WTC11 (cell line): ENCODE data around the gene CNOT10. TPM values are rescaled to one million over a fixed set of nuclear protein-coding genes. Genes with fewer than 3 reads are reported as not detected.
"Not testable (repeated sequence)": the region's sequence is repeated elsewhere in the genome, so short reads cannot be mapped to it uniquely, and the experiment has no call there.

Source experiments
- ATAC-seq: fragments of 200-7000 bp; cut with Tn5 transposase; 2 replicates; pipeline ENCODE4 v1.10.0; 2021; ENCODE audit warnings: mild to moderate bottlenecking, moderate library complexity
- CTCF ChIA-PET: fragments of 300-600 bp; sonication (Branson Sonifier 250); formaldehyde crosslinking; loops from one replicate; lab custom pipeline; 2021; ENCODE audit warnings: antibody characterized with exemption; lab: Charles Lee
- POLR2A ChIA-PET: fragments of 350-600 bp; sonication (Branson Sonifier 250); formaldehyde crosslinking; loops from one replicate; lab custom pipeline; 2021; ENCODE audit warnings: antibody characterized with exemption; lab: Charles Lee
- DNase-seq: peaks from one replicate; pipeline ENCODE4 v3.0.0; 2021; ENCODE audit warnings: low spot score
- H3K27ac Mint-ChIP-seq: 2 replicates; pipeline ENCODE4 v1.8.0; 2021; ENCODE audit warnings: mixed read lengths
- H3K27me3 Mint-ChIP-seq: 2 replicates; pipeline ENCODE4 v1.8.0; 2021; ENCODE audit warnings: low read depth, mild to moderate bottlenecking, moderate library complexity, mixed read lengths
- H3K36me3 Mint-ChIP-seq: 2 replicates; pipeline ENCODE4 v1.8.0; 2021; ENCODE audit warnings: mixed read lengths
- H3K4me1 Mint-ChIP-seq: 2 replicates; pipeline ENCODE4 v1.8.0; 2022; ENCODE audit warnings: mixed read lengths
- H3K4me3 Mint-ChIP-seq: 2 replicates; pipeline ENCODE4 v1.8.0; 2021; ENCODE audit warnings: mild to moderate bottlenecking, moderate library complexity, mixed read lengths
- H3K9me3 Mint-ChIP-seq: 2 replicates; pipeline ENCODE4 v1.8.0; 2021; ENCODE audit warnings: mixed read lengths
- GABPB1 ChIP-seq: sonication (generic); formaldehyde crosslinking; IDR thresholded peaks from 2 replicates; pipeline ENCODE4 v1.8.1; 2023; ENCODE audit warnings: mild to moderate bottlenecking, missing genetic modification reagents
- IRF1 ChIP-seq: sonication (generic); formaldehyde crosslinking; IDR thresholded peaks from 2 replicates; pipeline ENCODE4 v1.8.0; 2023; ENCODE audit warnings: missing genetic modification reagents
- IRF2 ChIP-seq: sonication (generic); formaldehyde crosslinking; IDR thresholded peaks from 2 replicates; pipeline ENCODE4 v1.8.0; 2022; ENCODE audit warnings: low read depth, missing genetic modification reagents, borderline replicate concordance
- KAT7 ChIP-seq: sonication (generic); formaldehyde crosslinking; IDR thresholded peaks from 2 replicates; pipeline ENCODE4 v1.8.1; 2023; ENCODE audit warnings: missing genetic modification reagents, mild to moderate bottlenecking, borderline replicate concordance
- NFYB ChIP-seq: sonication (generic); formaldehyde crosslinking; conservative IDR thresholded peaks from 2 replicates; pipeline ENCODE4 v1.8.0; 2022; ENCODE audit warnings: low read depth, missing genetic modification reagents
- STAT6 ChIP-seq: sonication (generic); formaldehyde crosslinking; conservative IDR thresholded peaks from 2 replicates; pipeline ENCODE4 v1.8.1; 2023; ENCODE audit warnings: mild to moderate bottlenecking, low read depth, missing genetic modification reagents, moderate library complexity
- TEAD1 ChIP-seq: sonication (generic); formaldehyde crosslinking; IDR thresholded peaks from 2 replicates; pipeline ENCODE4 v1.8.0; 2022; ENCODE audit warnings: mild to moderate bottlenecking, missing genetic modification reagents
- TEAD4 ChIP-seq: sonication (generic); formaldehyde crosslinking; IDR thresholded peaks from 2 replicates; pipeline ENCODE4 v1.8.0; 2022; ENCODE audit warnings: mild to moderate bottlenecking, missing genetic modification reagents
- ZNF263 ChIP-seq: sonication (generic); formaldehyde crosslinking; IDR thresholded peaks from 2 replicates; pipeline ENCODE4 v1.8.1; 2022; ENCODE audit warnings: low read depth, mild to moderate bottlenecking, moderate library complexity, missing genetic modification reagents
- ZNF425 ChIP-seq: fragments of 250-450 bp; sonication (Bioruptor Pico); conservative IDR thresholded peaks from 2 replicates; pipeline ENCODE4 v1.9.0; 2021; ENCODE audit warnings: mild to moderate bottlenecking
- total RNA-seq: library from RNA; stranded (reverse); gene quantifications from 3 replicates; pipeline ENCODE4 v1.2.3, GENCODE V29; 2021
- TF ChIP-seq, protein P1 (sequence below): fragments of 200-600 bp; IDR thresholded peaks from 2 replicates; pipeline ENCODE4 v1.8.0; 2022; ENCODE audit warnings: antibody characterized with exemption
- TF ChIP-seq, protein P2 (sequence below): fragments of 250-450 bp; sonication (Bioruptor Pico); IDR thresholded peaks from 2 replicates; pipeline ENCODE4 v1.9.0; 2021; ENCODE audit warnings: mild to moderate bottlenecking, borderline replicate concordance

The CNOT10 gene
- total RNA-seq, 1 experiment from 2014 or later: 38.7 TPM

- H3K27me3 Mint-ChIP-seq, H3K4me3 Mint-ChIP-seq, H3K27ac Mint-ChIP-seq, CTCF ChIA-PET, DNase-seq, H3K4me1 Mint-ChIP-seq, POLR2A ChIA-PET, H3K36me3 Mint-ChIP-seq: not testable (repeated sequence)
- H3K9me3 Mint-ChIP-seq: peaks cover 18% of the 10 kb centered on the region
- peak; percentile 55; the same call in 1 of the 2 replicates for ATAC-seq
- TF ChIP-seq, protein P1, sequence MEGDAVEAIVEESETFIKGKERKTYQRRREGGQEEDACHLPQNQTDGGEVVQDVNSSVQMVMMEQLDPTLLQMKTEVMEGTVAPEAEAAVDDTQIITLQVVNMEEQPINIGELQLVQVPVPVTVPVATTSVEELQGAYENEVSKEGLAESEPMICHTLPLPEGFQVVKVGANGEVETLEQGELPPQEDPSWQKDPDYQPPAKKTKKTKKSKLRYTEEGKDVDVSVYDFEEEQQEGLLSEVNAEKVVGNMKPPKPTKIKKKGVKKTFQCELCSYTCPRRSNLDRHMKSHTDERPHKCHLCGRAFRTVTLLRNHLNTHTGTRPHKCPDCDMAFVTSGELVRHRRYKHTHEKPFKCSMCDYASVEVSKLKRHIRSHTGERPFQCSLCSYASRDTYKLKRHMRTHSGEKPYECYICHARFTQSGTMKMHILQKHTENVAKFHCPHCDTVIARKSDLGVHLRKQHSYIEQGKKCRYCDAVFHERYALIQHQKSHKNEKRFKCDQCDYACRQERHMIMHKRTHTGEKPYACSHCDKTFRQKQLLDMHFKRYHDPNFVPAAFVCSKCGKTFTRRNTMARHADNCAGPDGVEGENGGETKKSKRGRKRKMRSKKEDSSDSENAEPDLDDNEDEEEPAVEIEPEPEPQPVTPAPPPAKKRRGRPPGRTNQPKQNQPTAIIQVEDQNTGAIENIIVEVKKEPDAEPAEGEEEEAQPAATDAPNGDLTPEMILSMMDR: peak; percentile 41; the same call in 1 of the 2 replicates
Measured at GRCh38 chr3:32664630-32665075, 20.3 kb upstream of the CNOT10 start.

GRCh38 chr3:32667072-32667582 is 17.9 kb upstream of the CNOT10 start:
- Mint-ChIP-seq H3K27me3 (no peaks in the 10 kb centered on the region; the same call in 1 of the 2 replicates), H3K4me1 (no peaks in the 10 kb centered on the region), H3K27ac (no peak overlapping the region), H3K36me3 (peaks cover 13% of the 10 kb centered on the region), H3K9me3 (peaks cover 36% of the 10 kb centered on the region), H3K4me3 (no peak overlapping the region)
- ATAC-seq: no peak
- ChIA-PET POLR2A (no interaction called here), CTCF (interaction anchor here (1.8 kb wide), 1 partner anchor 157 kb away, joined by 5 read pairs; no protein-coding TSS in a partner anchor)
- no peak for TF ChIP-seq STAT6 (CRISPR knock-in tag)
- TF ChIP-seq IRF1 (CRISPR knock-in tag): no peak
- 0 out of 2 replicates have a peak, but pooled peaks have one; percentile 27 for TF ChIP-seq GABPB1 (CRISPR knock-in tag)
- no peak for TF ChIP-seq IRF2 (CRISPR knock-in tag)
- DNase-seq: no peak

GRCh38 chr3:32669226-32669625 is 15.8 kb upstream of the CNOT10 start:
- H3K27ac Mint-ChIP-seq, POLR2A ChIA-PET, CTCF ChIA-PET, H3K4me1 Mint-ChIP-seq, H3K27me3 Mint-ChIP-seq, DNase-seq, H3K4me3 Mint-ChIP-seq, ATAC-seq, H3K36me3 Mint-ChIP-seq: not testable (repeated sequence)
- peaks cover 37% of the 10 kb centered on the region for H3K9me3 Mint-ChIP-seq

GRCh38 chr3:32673730-32674129 is 11.3 kb upstream of the CNOT10 start:
- H3K9me3 Mint-ChIP-seq: peaks cover 37% of the 10 kb centered on the region
- H3K27ac Mint-ChIP-seq, H3K36me3 Mint-ChIP-seq, ATAC-seq, H3K4me1 Mint-ChIP-seq, H3K4me3 Mint-ChIP-seq, H3K27me3 Mint-ChIP-seq, DNase-seq: not testable (repeated sequence)
- ChIA-PET CTCF (interaction anchor here (0.9 kb wide), 1 partner anchor 164 kb away, joined by 3 read pairs; no protein-coding TSS in a partner anchor), POLR2A (interaction anchor here (1.3 kb wide), 1 partner anchor 11 kb away, joined by 3 read pairs; the partner anchor contains the start of gene CNOT10)
- TF ChIP-seq NFYB (CRISPR knock-in tag): peak; percentile 62
- TF ChIP-seq, all 79 proteins: peak for 1; not testable (repeated sequence) for 78

- H3K27me3 Mint-ChIP-seq: no peaks in the 10 kb centered on the region; the same call in 1 of the 2 replicates
- H3K4me1 Mint-ChIP-seq: no peaks in the 10 kb centered on the region
- DNase-seq (no peak), ATAC-seq (no peak)
- POLR2A ChIA-PET: interaction anchor here (0.6 kb wide), 1 partner anchor 186 kb away, joined by 3 read pairs; no protein-coding TSS in a partner anchor
- H3K27ac Mint-ChIP-seq: no peak overlapping the region
- peaks cover 8% of the 10 kb centered on the region for H3K36me3 Mint-ChIP-seq
- no peak overlapping the region for H3K4me3 Mint-ChIP-seq
- H3K9me3 Mint-ChIP-seq: peaks cover 27% of the 10 kb centered on the region
- CTCF ChIA-PET: no interaction called here
- no peak for TF ChIP-seq TEAD4 (CRISPR knock-in tag)
- TF ChIP-seq ZNF263 (CRISPR knock-in tag): no peak
- TF ChIP-seq, protein P2, sequence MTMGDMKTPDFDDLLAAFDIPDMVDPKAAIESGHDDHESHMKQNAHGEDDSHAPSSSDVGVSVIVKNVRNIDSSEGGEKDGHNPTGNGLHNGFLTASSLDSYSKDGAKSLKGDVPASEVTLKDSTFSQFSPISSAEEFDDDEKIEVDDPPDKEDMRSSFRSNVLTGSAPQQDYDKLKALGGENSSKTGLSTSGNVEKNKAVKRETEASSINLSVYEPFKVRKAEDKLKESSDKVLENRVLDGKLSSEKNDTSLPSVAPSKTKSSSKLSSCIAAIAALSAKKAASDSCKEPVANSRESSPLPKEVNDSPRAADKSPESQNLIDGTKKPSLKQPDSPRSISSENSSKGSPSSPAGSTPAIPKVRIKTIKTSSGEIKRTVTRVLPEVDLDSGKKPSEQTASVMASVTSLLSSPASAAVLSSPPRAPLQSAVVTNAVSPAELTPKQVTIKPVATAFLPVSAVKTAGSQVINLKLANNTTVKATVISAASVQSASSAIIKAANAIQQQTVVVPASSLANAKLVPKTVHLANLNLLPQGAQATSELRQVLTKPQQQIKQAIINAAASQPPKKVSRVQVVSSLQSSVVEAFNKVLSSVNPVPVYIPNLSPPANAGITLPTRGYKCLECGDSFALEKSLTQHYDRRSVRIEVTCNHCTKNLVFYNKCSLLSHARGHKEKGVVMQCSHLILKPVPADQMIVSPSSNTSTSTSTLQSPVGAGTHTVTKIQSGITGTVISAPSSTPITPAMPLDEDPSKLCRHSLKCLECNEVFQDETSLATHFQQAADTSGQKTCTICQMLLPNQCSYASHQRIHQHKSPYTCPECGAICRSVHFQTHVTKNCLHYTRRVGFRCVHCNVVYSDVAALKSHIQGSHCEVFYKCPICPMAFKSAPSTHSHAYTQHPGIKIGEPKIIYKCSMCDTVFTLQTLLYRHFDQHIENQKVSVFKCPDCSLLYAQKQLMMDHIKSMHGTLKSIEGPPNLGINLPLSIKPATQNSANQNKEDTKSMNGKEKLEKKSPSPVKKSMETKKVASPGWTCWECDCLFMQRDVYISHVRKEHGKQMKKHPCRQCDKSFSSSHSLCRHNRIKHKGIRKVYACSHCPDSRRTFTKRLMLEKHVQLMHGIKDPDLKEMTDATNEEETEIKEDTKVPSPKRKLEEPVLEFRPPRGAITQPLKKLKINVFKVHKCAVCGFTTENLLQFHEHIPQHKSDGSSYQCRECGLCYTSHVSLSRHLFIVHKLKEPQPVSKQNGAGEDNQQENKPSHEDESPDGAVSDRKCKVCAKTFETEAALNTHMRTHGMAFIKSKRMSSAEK: no peak
- no peak for TF ChIP-seq ZNF425 (CRISPR knock-in tag)
- TF ChIP-seq TEAD1: no peak
- no peak for TF ChIP-seq KAT7
Measured at GRCh38 chr3:32675164-32675563, 9.8 kb upstream of the CNOT10 start.
